HepG2 (cell line): ENCODE measurements around the gene DDTL.
"Not testable (repeated sequence)": the region's sequence is repeated elsewhere in the genome, so short reads cannot be mapped to it uniquely, and the experiment has no call there.

Experiments used
- EHMT2 ChIP-seq: fragments of 200-600 bp; sonication (generic); IDR thresholded peaks from 2 replicates; pipeline ENCODE4 v1.7.0; 2017; ENCODE audit warnings: antibody characterized with exemption, low read depth, low read length, borderline replicate concordance
- MAFK ChIP-seq, 2 experiments: IDR thresholded peaks in 1 of 2; conservative IDR thresholded peaks in 1 of 2; 2 replicates each; pipeline ENCODE4 v1.6.1; 2011; ENCODE audit warnings: improper control_type of control experiment in 2 of 2, low read length in 2 of 2
- MYC ChIP-seq: sonication (generic); formaldehyde crosslinking; IDR thresholded peaks from 2 replicates; pipeline ENCODE4 v1.9.0; 2021; ENCODE audit warnings: missing genetic modification reagents, borderline replicate concordance
- NFIB ChIP-seq: sonication (generic); formaldehyde crosslinking; IDR thresholded peaks from 2 replicates; pipeline ENCODE4 v1.9.0; 2021; ENCODE audit warnings: missing genetic modification reagents, mild to moderate bottlenecking, borderline replicate concordance
- POLR2AphosphoS5 ChIP-seq: IDR thresholded peaks from 2 replicates; pipeline ENCODE4 v1.6.1; 2012; ENCODE audit warnings: low read depth, low read length
- TBX2 ChIP-seq: sonication (generic); formaldehyde crosslinking; IDR thresholded peaks from 2 replicates; pipeline ENCODE4 v1.5.0; 2020; ENCODE audit warnings: missing genetic modification reagents, mild to moderate bottlenecking, borderline replicate concordance
- ZBTB21 ChIP-seq: sonication (generic); formaldehyde crosslinking; IDR thresholded peaks from 2 replicates; pipeline ENCODE4 v1.4.0; 2020; ENCODE audit warnings: missing genetic modification reagents
- ZBTB7B ChIP-seq: sonication (generic); formaldehyde crosslinking; IDR thresholded peaks from 2 replicates; pipeline ENCODE4 v1.4.0; 2020; ENCODE audit warnings: missing genetic modification reagents
- ZNF138 ChIP-seq: sonication (generic); formaldehyde crosslinking; IDR thresholded peaks from 2 replicates; pipeline ENCODE4 v1.5.0; 2020; ENCODE audit warnings: mild to moderate bottlenecking, low read depth, missing genetic modification reagents
- TF ChIP-seq, protein P1 (sequence below): sonication (generic); formaldehyde crosslinking; IDR thresholded peaks from 2 replicates; pipeline ENCODE4 v1.4.0; 2020; ENCODE audit warnings: mild to moderate bottlenecking, missing genetic modification reagents
- TF ChIP-seq, protein P2 (sequence below): sonication (generic); formaldehyde crosslinking; IDR thresholded peaks from 2 replicates; pipeline ENCODE4 v1.5.0; 2020; ENCODE audit warnings: missing genetic modification reagents, mild to moderate bottlenecking, borderline replicate concordance
- TF ChIP-seq, protein P3 (sequence below): sonication (generic); formaldehyde crosslinking; conservative IDR thresholded peaks from 2 replicates; pipeline ENCODE4 v1.4.0; 2020; ENCODE audit warnings: missing genetic modification reagents
- TF ChIP-seq, protein P4 (sequence below): sonication (generic); formaldehyde crosslinking; IDR thresholded peaks from 2 replicates; pipeline ENCODE4 v1.4.0; 2020; ENCODE audit warnings: missing genetic modification reagents

DNA sequence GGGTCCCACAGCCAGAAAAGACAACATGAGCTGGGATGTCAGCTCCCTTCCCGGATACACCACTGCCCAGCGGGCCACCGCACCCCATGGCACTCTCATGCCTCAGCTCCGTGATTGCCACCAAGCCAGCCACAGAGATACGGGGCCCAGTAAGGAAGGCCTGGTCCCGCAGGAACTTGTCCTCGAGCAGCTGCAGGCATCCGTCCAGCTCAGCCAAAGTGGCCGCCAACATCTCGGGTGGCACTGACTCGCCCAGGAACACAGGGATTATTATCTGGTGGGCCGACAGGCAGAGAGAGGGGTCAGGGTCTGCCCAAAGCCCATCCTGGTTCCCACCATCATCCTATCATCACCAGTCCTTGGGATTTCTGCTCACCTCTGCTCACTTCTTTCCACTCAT is 10.6 kb downstream of the DDTL start:
- not testable (repeated sequence) for TF ChIP-seq ZBTB7B (CRISPR knock-in tag); ZBTB21; POLR2AphosphoS5; TBX2 (CRISPR knock-in tag); EHMT2; MYC (CRISPR knock-in tag); NFIB (CRISPR knock-in tag); MAFK (conservative IDR thresholded peaks at IDR 0.05 in 1 of 2, IDR thresholded peaks at IDR 0.05 in 1 of 2; ENCODE audit: low read length in 2 of 2); ZNF138 (CRISPR knock-in tag)
- TF ChIP-seq, protein P1, sequence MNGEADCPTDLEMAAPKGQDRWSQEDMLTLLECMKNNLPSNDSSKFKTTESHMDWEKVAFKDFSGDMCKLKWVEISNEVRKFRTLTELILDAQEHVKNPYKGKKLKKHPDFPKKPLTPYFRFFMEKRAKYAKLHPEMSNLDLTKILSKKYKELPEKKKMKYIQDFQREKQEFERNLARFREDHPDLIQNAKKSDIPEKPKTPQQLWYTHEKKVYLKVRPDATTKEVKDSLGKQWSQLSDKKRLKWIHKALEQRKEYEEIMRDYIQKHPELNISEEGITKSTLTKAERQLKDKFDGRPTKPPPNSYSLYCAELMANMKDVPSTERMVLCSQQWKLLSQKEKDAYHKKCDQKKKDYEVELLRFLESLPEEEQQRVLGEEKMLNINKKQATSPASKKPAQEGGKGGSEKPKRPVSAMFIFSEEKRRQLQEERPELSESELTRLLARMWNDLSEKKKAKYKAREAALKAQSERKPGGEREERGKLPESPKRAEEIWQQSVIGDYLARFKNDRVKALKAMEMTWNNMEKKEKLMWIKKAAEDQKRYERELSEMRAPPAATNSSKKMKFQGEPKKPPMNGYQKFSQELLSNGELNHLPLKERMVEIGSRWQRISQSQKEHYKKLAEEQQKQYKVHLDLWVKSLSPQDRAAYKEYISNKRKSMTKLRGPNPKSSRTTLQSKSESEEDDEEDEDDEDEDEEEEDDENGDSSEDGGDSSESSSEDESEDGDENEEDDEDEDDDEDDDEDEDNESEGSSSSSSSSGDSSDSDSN (CRISPR knock-in tag): not testable (repeated sequence)
- TF ChIP-seq, protein P2, sequence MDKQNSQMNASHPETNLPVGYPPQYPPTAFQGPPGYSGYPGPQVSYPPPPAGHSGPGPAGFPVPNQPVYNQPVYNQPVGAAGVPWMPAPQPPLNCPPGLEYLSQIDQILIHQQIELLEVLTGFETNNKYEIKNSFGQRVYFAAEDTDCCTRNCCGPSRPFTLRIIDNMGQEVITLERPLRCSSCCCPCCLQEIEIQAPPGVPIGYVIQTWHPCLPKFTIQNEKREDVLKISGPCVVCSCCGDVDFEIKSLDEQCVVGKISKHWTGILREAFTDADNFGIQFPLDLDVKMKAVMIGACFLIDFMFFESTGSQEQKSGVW (CRISPR knock-in tag): not testable (repeated sequence)
- TF ChIP-seq, protein P3, sequence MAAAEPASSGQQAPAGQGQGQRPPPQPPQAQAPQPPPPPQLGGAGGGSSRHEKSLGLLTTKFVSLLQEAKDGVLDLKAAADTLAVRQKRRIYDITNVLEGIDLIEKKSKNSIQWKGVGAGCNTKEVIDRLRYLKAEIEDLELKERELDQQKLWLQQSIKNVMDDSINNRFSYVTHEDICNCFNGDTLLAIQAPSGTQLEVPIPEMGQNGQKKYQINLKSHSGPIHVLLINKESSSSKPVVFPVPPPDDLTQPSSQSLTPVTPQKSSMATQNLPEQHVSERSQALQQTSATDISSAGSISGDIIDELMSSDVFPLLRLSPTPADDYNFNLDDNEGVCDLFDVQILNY: not testable (repeated sequence)
- TF ChIP-seq, protein P4, sequence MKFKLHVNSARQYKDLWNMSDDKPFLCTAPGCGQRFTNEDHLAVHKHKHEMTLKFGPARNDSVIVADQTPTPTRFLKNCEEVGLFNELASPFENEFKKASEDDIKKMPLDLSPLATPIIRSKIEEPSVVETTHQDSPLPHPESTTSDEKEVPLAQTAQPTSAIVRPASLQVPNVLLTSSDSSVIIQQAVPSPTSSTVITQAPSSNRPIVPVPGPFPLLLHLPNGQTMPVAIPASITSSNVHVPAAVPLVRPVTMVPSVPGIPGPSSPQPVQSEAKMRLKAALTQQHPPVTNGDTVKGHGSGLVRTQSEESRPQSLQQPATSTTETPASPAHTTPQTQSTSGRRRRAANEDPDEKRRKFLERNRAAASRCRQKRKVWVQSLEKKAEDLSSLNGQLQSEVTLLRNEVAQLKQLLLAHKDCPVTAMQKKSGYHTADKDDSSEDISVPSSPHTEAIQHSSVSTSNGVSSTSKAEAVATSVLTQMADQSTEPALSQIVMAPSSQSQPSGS: not testable (repeated sequence)
